Nucleus accumbens (tissue), 56 donors: ENCODE results near the gene MYBBP1A.
A peak's percentile ranks its signal among the peaks of the same experiment; 100 is the strongest.

Experiments
- DNase-seq, 56 donors: peaks; one replicate each; lab custom pipeline; 2025; lab: John Stamatoyannopoulos, UW

Gene MYBBP1A

GRCh38 chr17:4527134-4527533 is 28.1 kb downstream of the MYBBP1A start:
- no peak for DNase-seq

- no peak for DNase-seq
Measured at GRCh38 chr17:4525691-4526397, 29.3 kb downstream of the MYBBP1A start.

- no peak for DNase-seq
Measured at GRCh38 chr17:4523946-4524345, 31.2 kb downstream of the MYBBP1A start.

GRCh38 chr17:4522661-4523060 is 32.5 kb downstream of the MYBBP1A start:
- DNase-seq: no peak

GRCh38 chr17:4520894-4521600 is 34.1 kb downstream of the MYBBP1A start:
- no peak for DNase-seq

GRCh38 chr17:4520060-4520893 is 34.9 kb downstream of the MYBBP1A start:
- DNase-seq: no peak

GRCh38 chr17:4519361-4519788 is 35.8 kb downstream of the MYBBP1A start:
- DNase-seq: peak in 28 of 56 donors; percentile 15 to 80 (median 36)

GRCh38 chr17:4518901-4519300 is 36.3 kb downstream of the MYBBP1A start:
- DNase-seq: peak in 4 of 56 donors; percentile 26 to 55 (median 42)

- no peak for DNase-seq
Measured at GRCh38 chr17:4516735-4517134, 38.4 kb downstream of the MYBBP1A start.

- no peak for DNase-seq
Measured at GRCh38 chr17:4515501-4515900, 39.7 kb downstream of the MYBBP1A start.

- DNase-seq: no peak
Measured at GRCh38 chr17:4514779-4515178, 40.4 kb downstream of the MYBBP1A start.

GRCh38 chr17:4514206-4514605 is 41.0 kb downstream of the MYBBP1A start:
- DNase-seq: no peak

- no peak for DNase-seq
Measured at GRCh38 chr17:4513113-4514032, 41.8 kb downstream of the MYBBP1A start.

GRCh38 chr17:4512156-4513112 is 42.8 kb downstream of the MYBBP1A start:
- no peak for DNase-seq

GRCh38 chr17:4511199-4511932 is 43.8 kb downstream of the MYBBP1A start:
- DNase-seq: peak in 2 of 56 donors; percentile 7 to 22

GRCh38 chr17:4510618-4510941 is 44.6 kb downstream of the MYBBP1A start:
- no peak for DNase-seq

GRCh38 chr17:4509923-4510617 is 45.1 kb downstream of the MYBBP1A start:
- DNase-seq: no peak

- DNase-seq: no peak
Measured at GRCh38 chr17:4509401-4509800, 45.8 kb downstream of the MYBBP1A start.
